Mucosa of descending colon (tissue), 3 donors: ENCODE data around the gene PRPF40A. TPM values are rescaled to one million over a fixed set of nuclear protein-coding genes. Genes with fewer than 3 reads are reported as not detected.
A peak's percentile ranks its signal among the peaks of the same experiment; 100 is the strongest.

Experiments
- ATAC-seq: fragments of 200-7000 bp; cut with Tn5 transposase; one replicate; pipeline ENCODE4 v1.9.1; 2020; ENCODE audit warnings: mild to moderate bottlenecking, moderate library complexity
- DNase-seq, 3 donors: peaks; one replicate each; pipeline ENCODE4 v3.0.0-alpha.2; 2020
- H3K36me3 ChIP-seq: fragments of 200-600 bp; one replicate; pipeline ENCODE4 v1.8.0; 2021; ENCODE audit warnings: low read depth, mild to moderate bottlenecking
- H3K4me1 ChIP-seq: fragments of 200-600 bp; one replicate; pipeline ENCODE4 v1.8.0; 2021; ENCODE audit warnings: low read depth, mild to moderate bottlenecking
- H3K4me3 ChIP-seq: fragments of 200-600 bp; one replicate; pipeline ENCODE4 v1.8.0; 2021; ENCODE audit warnings: mild to moderate bottlenecking
- H3K9me3 ChIP-seq: fragments of 200-600 bp; one replicate; pipeline ENCODE4 v1.8.0; 2021; ENCODE audit warnings: mild to moderate bottlenecking
- intact Hi-C, 2 donors: fragments of 100-400 bp; cut with DNase I in 1 of 2; cut with micrococcal nuclease in 1 of 2; formaldehyde crosslinking; loops; one replicate each; pipeline versions ENCODE4 v1.11.0 to v1.11.1; 2022; cut with DNase I, micrococcal nuclease
- total RNA-seq, 3 donors: library from RNA; stranded (reverse); fragmentation: NEBNext Ultra II Directional in 2 of 3; extraction: Animal tissue kit (Norgen Biotek cat#: 25700) in 2 of 3; gene quantifications; one replicate each; pipeline versions ENCODE4 v1.2.1 to v1.2.4, GENCODE V29; 2021 to 2023
- TF ChIP-seq, protein P1 (sequence below): fragments of 200-600 bp; IDR thresholded peaks from one replicate; pipeline ENCODE4 v1.8.0; 2022; ENCODE audit warnings: antibody characterized with exemption, mild to moderate bottlenecking
- donor health status: DM: no; HTN: no; CAD: no; lungs with moderate emphysema.
- donor health status: DM: no; HTN: no; CAD: no.
- donor health status: DM: no; HTN: yes; CAD: no.

Gene PRPF40A
- total RNA-seq, 3 donors from 2014 or later = 66.6 to 87.4 (median 72.3) TPM

DNA sequence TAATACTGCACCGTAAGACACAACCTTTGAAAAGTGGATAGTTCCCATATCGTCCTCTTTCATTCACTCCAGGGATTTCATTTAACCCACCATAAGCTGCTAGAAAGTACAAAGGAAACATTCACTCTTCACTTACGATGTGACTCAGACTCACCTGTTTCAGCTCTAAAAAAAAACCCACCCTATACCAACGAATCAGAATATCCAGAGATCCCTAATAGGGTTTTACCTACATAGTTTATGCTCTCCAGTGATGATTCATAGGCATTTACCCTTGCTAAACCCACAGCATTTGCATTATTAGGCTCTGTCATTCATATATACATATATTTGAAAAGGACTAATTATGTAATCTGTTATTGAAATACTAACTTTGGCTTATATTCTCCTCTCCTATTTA lies 60.2 kb downstream of the PRPF40A start:
- Histone ChIP-seq H3K36me3 (peaks cover 8% of the 10 kb centered on the region), H3K4me1 (no peaks in the 10 kb centered on the region), H3K4me3 (no peak overlapping the region), H3K9me3 (no peaks in the 10 kb centered on the region)
- no peak for DNase-seq
- intact Hi-C loops = no loop called here
- no peak for ATAC-seq
- TF ChIP-seq, protein P1, sequence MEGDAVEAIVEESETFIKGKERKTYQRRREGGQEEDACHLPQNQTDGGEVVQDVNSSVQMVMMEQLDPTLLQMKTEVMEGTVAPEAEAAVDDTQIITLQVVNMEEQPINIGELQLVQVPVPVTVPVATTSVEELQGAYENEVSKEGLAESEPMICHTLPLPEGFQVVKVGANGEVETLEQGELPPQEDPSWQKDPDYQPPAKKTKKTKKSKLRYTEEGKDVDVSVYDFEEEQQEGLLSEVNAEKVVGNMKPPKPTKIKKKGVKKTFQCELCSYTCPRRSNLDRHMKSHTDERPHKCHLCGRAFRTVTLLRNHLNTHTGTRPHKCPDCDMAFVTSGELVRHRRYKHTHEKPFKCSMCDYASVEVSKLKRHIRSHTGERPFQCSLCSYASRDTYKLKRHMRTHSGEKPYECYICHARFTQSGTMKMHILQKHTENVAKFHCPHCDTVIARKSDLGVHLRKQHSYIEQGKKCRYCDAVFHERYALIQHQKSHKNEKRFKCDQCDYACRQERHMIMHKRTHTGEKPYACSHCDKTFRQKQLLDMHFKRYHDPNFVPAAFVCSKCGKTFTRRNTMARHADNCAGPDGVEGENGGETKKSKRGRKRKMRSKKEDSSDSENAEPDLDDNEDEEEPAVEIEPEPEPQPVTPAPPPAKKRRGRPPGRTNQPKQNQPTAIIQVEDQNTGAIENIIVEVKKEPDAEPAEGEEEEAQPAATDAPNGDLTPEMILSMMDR = no peak

DNA sequence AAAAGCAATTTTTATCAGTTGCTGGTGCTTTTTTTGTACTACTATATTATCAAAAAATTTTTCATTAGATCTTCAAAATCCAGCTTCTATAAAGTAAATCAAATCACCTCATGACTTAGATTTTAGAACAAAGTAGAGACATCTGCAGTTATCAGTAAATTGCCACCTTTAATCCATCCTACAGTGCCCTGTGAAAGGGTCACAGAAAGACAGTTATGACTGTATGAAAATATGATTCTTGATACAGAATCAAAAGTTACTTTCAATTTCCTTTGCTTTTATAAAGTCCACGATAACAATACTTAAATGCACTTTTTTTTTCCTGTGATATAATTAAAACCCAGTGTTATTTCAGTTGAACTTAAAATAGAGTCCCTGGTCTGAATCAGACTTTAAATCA lies 61.4 kb downstream of the PRPF40A start:
- TF ChIP-seq, protein P1 = no peak
- no peaks in the 10 kb centered on the region for H3K4me1 ChIP-seq
- intact Hi-C loops = no loop called here
- H3K4me3 ChIP-seq = no peak overlapping the region
- H3K36me3 ChIP-seq = peaks cover 8% of the 10 kb centered on the region
- H3K9me3 ChIP-seq = no peaks in the 10 kb centered on the region
- ATAC-seq (no peak), DNase-seq (no peak)

DNA sequence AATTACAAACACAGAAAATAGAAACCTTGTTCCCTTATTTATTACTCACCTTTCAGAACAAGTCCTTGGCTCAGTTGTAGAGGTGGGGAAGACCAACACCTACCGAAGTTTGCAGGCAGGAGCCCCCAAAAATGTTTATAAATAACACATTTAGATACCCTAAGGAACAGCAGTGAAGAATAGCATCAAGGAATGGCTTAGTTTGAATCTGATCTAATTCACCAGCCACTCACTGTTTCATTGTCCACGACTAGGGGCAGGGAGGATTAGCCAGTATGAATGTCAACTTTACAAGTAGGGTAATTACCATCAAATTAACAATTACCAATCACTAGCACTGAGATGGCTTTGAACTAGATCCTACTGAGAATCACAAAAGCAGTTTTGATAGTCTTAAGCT lies 65.4 kb downstream of the PRPF40A start:
- Histone ChIP-seq H3K36me3 (no peaks in the 10 kb centered on the region), H3K4me1 (peaks cover 6% of the 10 kb centered on the region), H3K9me3 (no peaks in the 10 kb centered on the region), H3K4me3 (no peak overlapping the region)
- TF ChIP-seq, protein P1 = no peak
- intact Hi-C loops = no loop called here
- DNase-seq = no peak
- ATAC-seq = no peak

DNA sequence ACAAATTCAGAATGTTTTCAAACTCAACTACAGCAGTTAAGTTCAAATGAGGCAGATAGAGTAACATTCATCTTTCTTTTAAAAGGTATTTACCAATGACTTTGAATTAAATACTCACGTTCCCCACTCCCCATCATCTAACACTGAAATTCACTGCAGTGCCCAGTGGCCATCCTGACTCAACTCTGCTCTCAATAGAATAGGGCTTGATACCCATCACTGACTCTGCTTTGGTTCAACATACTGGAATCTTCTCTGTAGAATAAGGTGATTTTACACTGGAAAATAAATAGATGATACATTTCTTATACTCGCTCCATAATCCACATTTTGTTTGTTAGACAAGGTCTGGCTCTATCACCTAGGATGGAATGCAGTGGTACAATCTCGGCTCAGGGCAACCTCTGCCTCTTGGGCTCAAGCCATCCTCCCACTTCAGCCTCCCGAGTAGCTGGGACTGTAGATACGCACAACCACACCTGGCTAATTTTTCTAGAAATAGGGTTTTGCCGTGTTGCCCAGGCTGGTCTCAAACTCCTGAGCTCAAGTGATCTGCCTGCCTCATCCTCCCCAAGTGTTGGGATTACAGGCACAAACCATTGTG lies 66.4 kb downstream of the PRPF40A start:
- no peak overlapping the region for H3K4me3 ChIP-seq
- intact Hi-C loops = no loop called here
- DNase-seq (no peak), ATAC-seq (no peak)
- peaks cover 6% of the 10 kb centered on the region for H3K4me1 ChIP-seq
- TF ChIP-seq, protein P1 = no peak
- H3K9me3 ChIP-seq = no peaks in the 10 kb centered on the region
- H3K36me3 ChIP-seq = no peaks in the 10 kb centered on the region

DNA sequence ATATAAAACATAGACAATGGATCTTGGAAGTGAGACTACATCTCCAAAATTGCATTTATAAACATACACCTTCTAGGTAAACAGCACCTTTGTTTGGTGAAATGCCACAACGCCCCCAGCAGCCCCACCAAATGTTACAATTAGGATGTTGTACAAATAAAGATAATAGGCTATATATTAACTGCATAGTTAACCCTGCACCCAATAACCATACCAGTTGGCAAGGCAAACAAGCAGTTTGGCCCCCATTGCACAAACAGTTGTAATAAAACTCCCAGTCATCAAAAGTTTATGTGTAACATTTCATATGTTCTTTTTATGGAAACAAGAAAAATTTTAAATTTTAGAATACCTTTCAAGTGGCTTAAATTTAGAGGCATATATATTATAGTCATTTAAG lies 67.3 kb downstream of the PRPF40A start:
- ATAC-seq (no peak), DNase-seq (no peak)
- TF ChIP-seq, protein P1 = no peak
- H3K36me3 ChIP-seq = no peaks in the 10 kb centered on the region
- peaks cover 6% of the 10 kb centered on the region for H3K4me1 ChIP-seq
- no peak overlapping the region for H3K4me3 ChIP-seq
- intact Hi-C loops = no loop called here
- H3K9me3 ChIP-seq = no peaks in the 10 kb centered on the region

DNA sequence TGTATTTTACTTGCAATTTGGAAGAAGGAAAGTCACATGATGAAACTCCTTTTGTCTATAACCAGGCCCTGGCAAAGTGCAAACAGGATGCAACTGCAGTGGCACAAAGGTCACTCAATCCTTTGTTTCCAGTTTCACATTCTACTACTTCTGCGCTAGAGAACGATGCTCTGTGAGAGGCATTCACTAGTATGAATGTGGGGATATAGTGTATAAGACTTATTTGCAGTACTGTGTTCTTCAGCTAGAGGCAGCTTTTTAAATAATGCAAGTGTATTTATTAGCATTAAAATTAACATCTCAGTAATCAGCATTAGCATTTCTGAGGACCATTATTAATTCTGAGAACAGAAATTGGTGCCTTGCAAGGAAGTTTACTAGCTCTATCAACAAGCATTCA lies 68.9 kb downstream of the PRPF40A start:
- TF ChIP-seq, protein P1 = no peak
- peak in 1 of 3 donors; percentile 29 for DNase-seq
- no peaks in the 10 kb centered on the region for H3K36me3 ChIP-seq

More for the DNA sequence above, 68.9 kb downstream of the PRPF40A start:
- Histone ChIP-seq H3K9me3 (no peaks in the 10 kb centered on the region), H3K4me3 (no peak overlapping the region), H3K4me1 (peaks cover 6% of the 10 kb centered on the region)
- intact Hi-C loops = no loop called here
- peak; percentile 84 for ATAC-seq
